HepG2 (cell line): ENCODE measurements around the gene PPP1R27. TPM values are rescaled to one million over a fixed set of nuclear protein-coding genes. Genes with fewer than 3 reads are reported as not detected.

Experiments used
- AGO2 ChIP-seq: fragments of 200-400 bp; formaldehyde crosslinking; optimal IDR thresholded peaks from 2 replicates; pipeline ENCODE3; 2017; ENCODE audit warnings: mild to moderate bottlenecking, low read depth, low read length, moderate library complexity
- AKAP8 ChIP-seq: sonication (generic); formaldehyde crosslinking; IDR thresholded peaks from 2 replicates; pipeline ENCODE4 v1.5.1; 2020; ENCODE audit warnings: mild to moderate bottlenecking, missing genetic modification reagents
- FIP1L1 ChIP-seq: fragments of 200-400 bp; formaldehyde crosslinking; IDR thresholded peaks from 2 replicates; pipeline ENCODE4 v1.6.1; 2018; ENCODE audit warnings: low read depth, mild to moderate bottlenecking, low read length, moderate library complexity, borderline replicate concordance; ENCODE audit not compliant: insufficient read depth
- GATAD2A ChIP-seq: IDR thresholded peaks from 2 replicates; pipeline ENCODE4 v1.6.1; 2016
- HNRNPLL ChIP-seq: fragments of 200-400 bp; formaldehyde crosslinking; IDR thresholded peaks from 2 replicates; pipeline ENCODE4 v1.6.1; 2017; ENCODE audit warnings: mild to moderate bottlenecking, low read depth, low read length; ENCODE audit not compliant: poor library complexity, severe bottlenecking
- LCORL ChIP-seq, 2 experiments: fragments of 450-650 bp in 1 of 2; sonication (generic) in 1 of 2; formaldehyde crosslinking in 1 of 2; IDR thresholded peaks; 2 replicates each; pipeline versions ENCODE4 v1.5.0 to v1.6.1; 2017 to 2020; ENCODE audit warnings: antibody characterized with exemption in 1 of 2, missing genetic modification reagents in 1 of 2
- MBNL3 ChIP-seq: fragments of 250-450 bp; sonication (Bioruptor Pico); conservative IDR thresholded peaks from 2 replicates; pipeline ENCODE4 v1.8.0; 2022; ENCODE audit warnings: mild to moderate bottlenecking, inconsistent platforms
- POLR2A ChIP-seq, 2 experiments: IDR thresholded peaks; 2 replicates each; pipeline ENCODE4 v1.6.1; 2011; ENCODE audit warnings: low read depth in 2 of 2, low read length in 2 of 2, mild to moderate bottlenecking in 1 of 2, moderate library complexity in 1 of 2; ENCODE audit not compliant: insufficient read depth in 1 of 2
- RAD21 ChIP-seq: fragments of 450-650 bp; formaldehyde crosslinking; IDR thresholded peaks from 2 replicates; pipeline ENCODE4 v1.5.0; 2020; ENCODE audit warnings: mild to moderate bottlenecking
- RBFOX2 ChIP-seq: fragments of 200-400 bp; formaldehyde crosslinking; IDR thresholded peaks from 2 replicates; pipeline ENCODE4 v1.6.1; 2017; ENCODE audit warnings: low read depth, mild to moderate bottlenecking, low read length
- RBM22 ChIP-seq: fragments of 200-400 bp; formaldehyde crosslinking; optimal IDR thresholded peaks from 2 replicates; pipeline ENCODE3; 2017; ENCODE audit warnings: mild to moderate bottlenecking, low read length, moderate library complexity
- RBM39 ChIP-seq: fragments of 200-400 bp; formaldehyde crosslinking; IDR thresholded peaks from one replicate; pipeline ENCODE4 v1.6.1; 2018; ENCODE audit warnings: antibody characterized with exemption, mild to moderate bottlenecking, low read depth, low read length; ENCODE audit not compliant: poor library complexity, severe bottlenecking
- SKI ChIP-seq: fragments of 450-650 bp; IDR thresholded peaks from one replicate; pipeline ENCODE4 v1.6.1; 2018; ENCODE audit warnings: mild to moderate bottlenecking; ENCODE audit not compliant: partially characterized antibody
- SOX5 ChIP-seq: IDR thresholded peaks from 2 replicates; pipeline ENCODE4 v1.6.1; 2016; ENCODE audit warnings: borderline replicate concordance
- STAG1 ChIP-seq: sonication (generic); formaldehyde crosslinking; IDR thresholded peaks from 2 replicates; pipeline ENCODE4 v1.4.0; 2020; ENCODE audit warnings: missing genetic modification reagents
- ZC3H4 ChIP-seq: sonication (generic); formaldehyde crosslinking; IDR thresholded peaks from 2 replicates; pipeline ENCODE4 v1.4.0; 2020; ENCODE audit warnings: missing genetic modification reagents, borderline replicate concordance
- ZMAT3 ChIP-seq: sonication (generic); formaldehyde crosslinking; conservative IDR thresholded peaks from 2 replicates; pipeline ENCODE4 v1.7.0; 2021; ENCODE audit warnings: missing genetic modification reagents
- ZNF292 ChIP-seq: sonication (generic); formaldehyde crosslinking; IDR thresholded peaks from 2 replicates; pipeline ENCODE4 v1.8.1; 2022; ENCODE audit warnings: mild to moderate bottlenecking, low read depth, missing genetic modification reagents, borderline replicate concordance
- ZNF30 ChIP-seq: sonication (generic); formaldehyde crosslinking; IDR thresholded peaks from 2 replicates; pipeline ENCODE4 v1.5.0; 2020; ENCODE audit warnings: mild to moderate bottlenecking, missing genetic modification reagents
- ZNF572 ChIP-seq: sonication (generic); formaldehyde crosslinking; IDR thresholded peaks from 2 replicates; pipeline ENCODE4 v1.5.1; 2020; ENCODE audit warnings: mild to moderate bottlenecking, missing genetic modification reagents
- ZNF768 ChIP-seq: sonication (generic); formaldehyde crosslinking; IDR thresholded peaks from 2 replicates; pipeline ENCODE4 v1.4.0; 2020; ENCODE audit warnings: missing genetic modification reagents
- polyA plus RNA-seq, 8 experiments: library from polyadenylated mRNA; depleted of rRNA in 3 of 8; stranded (reverse) in 7 of 8; unstranded in 1 of 8; fragments of >200 nt; fragmentation: Illumina TruSeq in 4 of 8; extraction: Trizol in 4 of 8; gene quantifications; 2 replicates each; pipeline versions ENCODE4 v1.2.1 to v1.2.3, GENCODE V29; 2011 to 2016; ENCODE audit warnings: low read depth in 4 of 8, missing spikeins in 1 of 8, mixed read lengths in 1 of 8; ENCODE audit not compliant: insufficient read depth in 1 of 8
- total RNA-seq, 5 experiments: library from RNA; depleted of rRNA; stranded (reverse); fragments of >200 nt; fragmentation: Illumina TruSeq; extraction: Trizol; gene quantifications; 2 replicates each; pipeline ENCODE4 v1.2.3, GENCODE V29; 2016; ENCODE audit warnings: low read depth in 1 of 5
- TF ChIP-seq, protein P1 (sequence below): sonication (generic); formaldehyde crosslinking; IDR thresholded peaks from 2 replicates; pipeline ENCODE4 v1.4.0; 2020; ENCODE audit warnings: missing genetic modification reagents
- TF ChIP-seq, protein P2 (sequence below): IDR thresholded peaks from 2 replicates; pipeline ENCODE4 v1.6.1; 2016; ENCODE audit warnings: mild to moderate bottlenecking

The PPP1R27 gene
- total and polyA plus RNA-seq, 2 of the 13 experiments (the other 11 are each of a cell fraction or from before 2014, with no cell fraction given) = 0.17 to 1.00 TPM

DNA sequence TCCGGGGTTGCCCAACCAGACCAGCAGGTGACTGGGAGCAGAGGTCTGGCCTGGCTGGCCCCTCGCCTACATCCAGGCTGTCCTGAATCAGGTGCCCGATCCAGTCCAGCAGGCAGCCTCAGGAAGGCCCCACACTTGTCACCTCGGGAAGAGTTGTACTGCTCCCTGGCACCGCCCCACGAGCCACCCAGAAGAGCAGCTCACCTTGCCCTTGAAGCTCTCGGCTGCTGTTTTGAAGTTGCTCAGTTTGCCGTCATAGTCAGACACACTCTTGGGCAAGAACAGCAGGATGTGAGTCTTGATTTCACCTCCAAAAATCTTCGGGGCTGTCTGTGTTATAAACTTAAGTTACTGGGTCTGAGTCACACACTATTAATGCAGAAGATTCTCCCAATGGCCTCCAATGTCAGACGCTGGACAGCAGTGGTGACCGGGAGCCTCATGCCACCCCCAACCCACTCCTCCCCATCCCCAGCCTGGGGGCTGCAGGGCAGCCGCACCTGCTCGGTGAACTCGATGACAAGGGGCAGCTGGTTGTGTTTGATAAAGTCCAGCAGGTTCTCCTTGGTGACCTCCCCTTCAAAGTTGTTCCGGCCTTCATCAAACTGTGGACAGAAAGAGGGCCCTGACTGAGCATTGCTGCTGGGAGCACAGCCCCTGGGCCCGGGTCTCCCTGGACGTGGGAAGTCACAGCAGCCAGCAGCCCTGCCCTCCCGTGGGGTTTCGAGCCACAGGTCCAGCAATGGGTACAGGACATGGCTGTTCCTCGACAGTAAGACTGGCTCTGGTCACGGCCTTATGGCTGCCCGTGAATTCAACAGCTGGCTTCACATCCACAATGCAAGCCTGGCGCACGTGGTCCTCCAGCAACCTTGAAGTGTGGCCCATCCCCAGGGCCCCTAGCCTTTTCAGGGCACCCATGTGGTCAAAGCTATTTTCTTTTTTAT is 12.2 kb upstream of the PPP1R27 start (continued):
- TF ChIP-seq, protein P1, sequence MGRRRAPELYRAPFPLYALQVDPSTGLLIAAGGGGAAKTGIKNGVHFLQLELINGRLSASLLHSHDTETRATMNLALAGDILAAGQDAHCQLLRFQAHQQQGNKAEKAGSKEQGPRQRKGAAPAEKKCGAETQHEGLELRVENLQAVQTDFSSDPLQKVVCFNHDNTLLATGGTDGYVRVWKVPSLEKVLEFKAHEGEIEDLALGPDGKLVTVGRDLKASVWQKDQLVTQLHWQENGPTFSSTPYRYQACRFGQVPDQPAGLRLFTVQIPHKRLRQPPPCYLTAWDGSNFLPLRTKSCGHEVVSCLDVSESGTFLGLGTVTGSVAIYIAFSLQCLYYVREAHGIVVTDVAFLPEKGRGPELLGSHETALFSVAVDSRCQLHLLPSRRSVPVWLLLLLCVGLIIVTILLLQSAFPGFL = no peak
- TF ChIP-seq ZNF292 (CRISPR knock-in tag) (no peak), ZMAT3 (CRISPR knock-in tag) (no peak), RBFOX2 (peak; percentile 60), HNRNPLL (peak; percentile 12), RAD21 (peak; percentile 21; the same call in 1 of the 2 replicates), ZNF30 (CRISPR knock-in tag) (no peak), LCORL (IDR thresholded peaks at IDR 0.05) (no peak), LCORL (CRISPR knock-in tag; IDR thresholded peaks at IDR 0.05) (no peak), AKAP8 (CRISPR knock-in tag) (no peak), AGO2 (peak; percentile 89), GATAD2A (CRISPR knock-in tag) (no peak), FIP1L1 (no peak), MBNL3 (CRISPR knock-in tag) (no peak), ZC3H4 (CRISPR knock-in tag) (peak; percentile 52; the same call in 1 of the 2 replicates), STAG1 (CRISPR knock-in tag) (no peak), RBM39 (peak; percentile 20), SOX5 (CRISPR knock-in tag) (no peak), SKI (no peak), POLR2A (IDR thresholded peaks at IDR 0.05; ENCODE audit: insufficient read depth in 1 of 2, low read depth in 2 of 2, low read length in 2 of 2) (peak; percentile 18 to 56; a peak in 3 of 4 replicates), ZNF768 (CRISPR knock-in tag) (peak; percentile 29; the same call in 1 of the 2 replicates), ZNF572 (CRISPR knock-in tag) (no peak), RBM22 (peak; percentile 80)
- TF ChIP-seq, protein P2, sequence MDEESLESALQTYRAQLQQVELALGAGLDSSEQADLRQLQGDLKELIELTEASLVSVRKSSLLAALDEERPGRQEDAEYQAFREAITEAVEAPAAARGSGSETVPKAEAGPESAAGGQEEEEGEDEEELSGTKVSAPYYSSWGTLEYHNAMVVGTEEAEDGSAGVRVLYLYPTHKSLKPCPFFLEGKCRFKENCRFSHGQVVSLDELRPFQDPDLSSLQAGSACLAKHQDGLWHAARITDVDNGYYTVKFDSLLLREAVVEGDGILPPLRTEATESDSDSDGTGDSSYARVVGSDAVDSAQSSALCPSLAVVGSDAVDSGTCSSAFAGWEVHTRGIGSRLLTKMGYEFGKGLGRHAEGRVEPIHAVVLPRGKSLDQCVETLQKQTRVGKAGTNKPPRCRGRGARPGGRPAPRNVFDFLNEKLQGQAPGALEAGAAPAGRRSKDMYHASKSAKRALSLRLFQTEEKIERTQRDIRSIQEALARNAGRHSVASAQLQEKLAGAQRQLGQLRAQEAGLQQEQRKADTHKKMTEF (CRISPR knock-in tag) = no peak
